Measurements from ENCODE around the gene LENG8. TPM values are rescaled to one million over a fixed set of nuclear protein-coding genes. Genes with fewer than 3 reads are reported as not detected.

LENG8 gene
- total RNA-seq (100 to 1,000 TPM; 166 to 274 TPM), polyA plus RNA-seq (100 to 1,000 TPM in 1 of 2 donors, 10 to 100 TPM in 1; 39.4 to 336 TPM)
- long read RNA-seq, donor 1, partial matches to known transcripts, result 5 of 69 reads
- long read RNA-seq, donor 1, other reads (novel, unspliced or antisense), result 64 of 69 reads
- long read RNA-seq, donor 2, partial matches to known transcripts, result 13 of 62 reads
- long read RNA-seq, donor 2, other reads (novel, unspliced or antisense), result 48 of 62 reads

DNA sequence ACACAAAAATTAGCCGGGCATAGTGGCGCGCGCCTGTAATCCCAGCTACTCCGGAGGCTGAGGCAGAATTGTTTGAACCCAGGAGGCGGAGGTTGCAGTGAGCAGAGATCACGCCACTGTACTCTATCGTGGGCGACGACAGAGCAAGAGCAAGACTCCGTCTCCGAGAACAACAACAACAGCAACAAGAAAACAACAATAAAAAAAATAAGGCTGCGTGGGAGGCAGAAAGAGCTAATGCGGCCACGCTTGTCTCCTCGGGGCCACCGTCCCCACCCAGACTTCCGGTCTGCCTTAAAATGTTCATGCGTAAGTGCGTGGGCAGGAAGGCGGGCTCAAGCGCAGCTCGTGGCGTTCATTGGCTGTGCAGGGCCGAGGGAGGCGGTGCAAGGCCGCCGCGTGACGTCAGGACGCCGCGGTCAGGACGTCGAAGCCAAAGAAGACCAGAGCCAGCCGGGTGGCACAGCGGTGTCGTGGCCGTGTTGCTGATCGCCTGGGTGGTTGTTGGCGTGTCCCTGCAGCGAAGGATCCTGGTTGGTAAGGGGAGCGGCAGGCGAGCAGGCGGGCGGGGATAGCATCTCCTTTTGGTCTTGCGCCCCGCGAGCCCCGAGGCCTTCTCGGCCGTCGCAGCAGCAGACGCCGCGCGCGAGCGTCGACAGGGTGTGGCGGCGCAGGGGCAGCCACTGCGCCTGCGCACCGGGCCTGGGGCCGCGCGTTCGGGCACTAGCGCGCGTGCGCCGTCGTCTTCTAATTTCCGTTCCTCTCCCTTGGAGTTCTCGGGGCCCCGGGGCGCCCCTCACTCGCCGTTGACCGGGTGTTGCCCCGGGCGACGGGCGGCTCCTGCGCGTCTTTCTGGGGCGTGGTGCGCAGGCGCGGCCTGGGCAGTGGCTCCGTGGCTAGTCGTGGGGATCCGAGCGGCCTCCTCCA lies at the start of gene LENG8:
TSS of gene LENG8 (plus strand) at position 426 of the 927 bp plus-strand sequence. CDS start 2,146 bp downstream, outside the sequence.
- Histone ChIP-seq H3K27ac (ENCODE audit: low read depth in 1 of 2, low read length in 2 of 2) (peak within 1 kb of the TSS; percentile 25 to 95), H3K9me3 (ENCODE audit: control insufficient read depth, low read length) (no peaks in the 10 kb centered on the region), H3K27me3 (ENCODE audit: control insufficient read depth in 1 of 2, insufficient read depth in 2 of 2, low read length in 1 of 2) (no peaks in the 10 kb centered on the region), H3K4me1 (ENCODE audit: control insufficient read depth in 1 of 2, insufficient read depth in 2 of 2, low read length in 2 of 2) (no peaks in the 10 kb centered on the region), H3K36me3 (ENCODE audit: control insufficient read depth in 1 of 2, insufficient read depth in 2 of 2, low read length in 1 of 2) (peaks cover 3 to 12% of the 10 kb centered on the region in 2 donors), H3K4me3 (ENCODE audit: low read length in 2 of 2) (peak within 1 kb of the TSS; percentile 70 to 92)
- intact Hi-C loops (cut with DNase I), result loop anchor here in 1 of 2 donors (1.0 to 10.0 kb wide), 2 partner anchors 14 to 584 kb away; partner anchors contain the start of genes LENG9 and MYADM
- WGBS, 2 donors, result 0% methylated on average over 79 to 96 of the region's 96 CpGs
- peak; percentile 98 for ATAC-seq (ENCODE audit: low FRiP score)
- peak; percentile 99 for DNase-seq

DNA sequence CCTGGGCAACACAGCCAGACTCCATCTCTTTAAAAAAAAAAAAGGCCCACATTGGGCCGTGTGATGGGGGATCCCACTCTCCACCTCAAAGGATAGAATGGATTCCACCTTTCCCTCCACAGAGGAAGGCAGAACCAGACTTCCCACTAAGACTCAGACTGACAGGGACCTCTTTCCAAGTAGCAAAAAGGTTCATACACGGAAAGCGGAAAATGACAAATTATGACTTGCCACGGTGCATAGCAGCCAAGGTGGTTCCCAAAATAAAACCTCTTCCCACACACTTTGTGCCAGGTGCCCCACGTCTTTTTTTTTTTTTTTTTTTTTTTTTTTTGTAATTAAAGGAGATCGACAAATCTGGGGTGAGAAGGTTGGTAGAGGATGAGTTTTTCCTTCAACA lies 48.1 kb upstream of the LENG8 start:
- intact Hi-C loops (cut with DNase I), result no loop called here

GRCh38 chr19:54403054-54403453 lies 45.9 kb upstream of the LENG8 start:
- Histone ChIP-seq H3K36me3 (ENCODE audit: control insufficient read depth in 1 of 2, insufficient read depth in 2 of 2, low read length in 1 of 2) (no peaks in the 10 kb centered on the region), H3K4me3 (ENCODE audit: low read length in 2 of 2) (no peak overlapping the region), H3K9me3 (ENCODE audit: control insufficient read depth, low read length) (peaks cover 1% of the 10 kb centered on the region), H3K4me1 (ENCODE audit: control insufficient read depth in 1 of 2, insufficient read depth in 2 of 2, low read length in 2 of 2) (no peaks in the 10 kb centered on the region), H3K27ac (ENCODE audit: low read depth in 1 of 2, low read length in 2 of 2) (no peak overlapping the region), H3K27me3 (ENCODE audit: control insufficient read depth in 1 of 2, insufficient read depth in 2 of 2, low read length in 1 of 2) (no peaks in the 10 kb centered on the region)
- no peak for ATAC-seq (ENCODE audit: low FRiP score)
- intact Hi-C loops (cut with DNase I), result no loop called here
- WGBS, 2 donors, result 83 to 90% methylated on average over 8 of the region's 8 CpGs
- DNase-seq, result peak in 1 of 2 donors; percentile 43

More for the DNA sequence above, 48.1 kb upstream of the LENG8 start:
- no peaks in the 10 kb centered on the region for H3K36me3 ChIP-seq (ENCODE audit: control insufficient read depth in 1 of 2, insufficient read depth in 2 of 2, low read length in 1 of 2)
- no peak overlapping the region for H3K27ac ChIP-seq (ENCODE audit: low read depth in 1 of 2, low read length in 2 of 2)
- H3K4me3 ChIP-seq (ENCODE audit: low read length in 2 of 2), result no peak overlapping the region
- no peak for DNase-seq
- ATAC-seq (ENCODE audit: low FRiP score), result no peak
- H3K4me1 ChIP-seq (ENCODE audit: control insufficient read depth in 1 of 2, insufficient read depth in 2 of 2, low read length in 2 of 2), result no peaks in the 10 kb centered on the region
- no peaks in the 10 kb centered on the region for H3K27me3 ChIP-seq (ENCODE audit: control insufficient read depth in 1 of 2, insufficient read depth in 2 of 2, low read length in 1 of 2)
- 65 to 69% methylated on average over 6 of the region's 6 CpGs for WGBS, 2 donors
- H3K9me3 ChIP-seq (ENCODE audit: control insufficient read depth, low read length), result peaks cover 1% of the 10 kb centered on the region

DNA sequence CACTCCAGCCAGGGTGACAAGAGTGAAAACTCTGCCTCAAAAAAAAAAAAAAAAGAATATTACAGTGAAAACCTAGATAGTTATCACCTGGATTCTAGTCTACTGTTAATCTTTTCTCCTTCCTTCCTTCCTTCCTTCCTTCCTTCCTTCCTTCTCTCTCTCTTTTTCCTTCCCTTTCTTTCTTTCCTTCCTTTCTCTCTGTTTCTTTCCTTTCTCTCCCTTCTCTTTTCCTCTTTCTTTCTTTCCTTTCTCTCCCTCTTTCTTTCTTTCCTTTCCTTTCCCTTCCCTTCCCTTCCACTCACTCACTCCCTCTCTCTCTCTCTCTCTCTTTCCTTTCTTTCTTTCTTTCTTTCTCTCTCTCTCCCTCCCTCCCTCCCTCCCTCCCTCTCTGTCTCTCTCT lies 43.4 kb upstream of the LENG8 start:
- no peaks in the 10 kb centered on the region for H3K27me3 ChIP-seq (ENCODE audit: control insufficient read depth in 1 of 2, insufficient read depth in 2 of 2, low read length in 1 of 2)
- no peaks in the 10 kb centered on the region for H3K36me3 ChIP-seq (ENCODE audit: control insufficient read depth in 1 of 2, insufficient read depth in 2 of 2, low read length in 1 of 2)
- DNase-seq (no peak), ATAC-seq (ENCODE audit: low FRiP score) (no peak)
- no peak overlapping the region for H3K27ac ChIP-seq (ENCODE audit: low read depth in 1 of 2, low read length in 2 of 2)
- no peak overlapping the region for H3K4me3 ChIP-seq (ENCODE audit: low read length in 2 of 2)
- no peaks in the 10 kb centered on the region for H3K9me3 ChIP-seq (ENCODE audit: control insufficient read depth, low read length)
- intact Hi-C loops (cut with DNase I), result no loop called here
- H3K4me1 ChIP-seq (ENCODE audit: control insufficient read depth in 1 of 2, insufficient read depth in 2 of 2, low read length in 2 of 2), result no peaks in the 10 kb centered on the region

DNA sequence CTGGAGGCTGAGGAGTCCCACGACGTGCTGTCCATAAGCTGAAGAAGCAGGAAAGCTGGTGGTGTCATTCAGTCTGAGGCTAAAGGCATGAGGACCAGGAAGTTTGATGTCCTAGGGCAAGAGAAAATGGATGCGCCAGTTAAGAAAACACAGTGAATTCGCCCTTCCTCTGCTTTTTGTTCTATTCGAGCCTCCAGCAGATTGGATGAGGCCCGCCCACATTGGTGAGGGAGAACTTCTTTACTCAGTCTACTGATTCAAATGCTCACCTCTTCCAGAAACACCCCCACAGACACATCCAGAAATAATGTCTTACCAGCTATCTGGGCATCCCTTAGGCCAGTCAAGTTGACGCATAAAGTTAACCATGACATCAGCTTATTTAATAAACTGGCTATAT lies 41.2 kb upstream of the LENG8 start:
- 84 to 85% methylated on average over 7 of the region's 7 CpGs for WGBS, 2 donors
- intact Hi-C loops (cut with DNase I), result no loop called here
- ATAC-seq (ENCODE audit: low FRiP score) (no peak), DNase-seq (no peak)
- Histone ChIP-seq H3K4me3 (ENCODE audit: low read length in 2 of 2) (no peak overlapping the region), H3K27ac (ENCODE audit: low read depth in 1 of 2, low read length in 2 of 2) (no peak overlapping the region), H3K27me3 (ENCODE audit: control insufficient read depth in 1 of 2, insufficient read depth in 2 of 2, low read length in 1 of 2) (no peaks in the 10 kb centered on the region), H3K36me3 (ENCODE audit: control insufficient read depth in 1 of 2, insufficient read depth in 2 of 2, low read length in 1 of 2) (no peaks in the 10 kb centered on the region), H3K9me3 (ENCODE audit: control insufficient read depth, low read length) (no peaks in the 10 kb centered on the region), H3K4me1 (ENCODE audit: control insufficient read depth in 1 of 2, insufficient read depth in 2 of 2, low read length in 2 of 2) (no peaks in the 10 kb centered on the region)

GRCh38 chr19:54408456-54409026 lies 40.5 kb upstream of the LENG8 start:
- no peak for DNase-seq
- no peak for ATAC-seq (ENCODE audit: low FRiP score)
- intact Hi-C loops (cut with DNase I), result no loop called here
- no peaks in the 10 kb centered on the region for H3K9me3 ChIP-seq (ENCODE audit: control insufficient read depth, low read length)
- H3K36me3 ChIP-seq (ENCODE audit: control insufficient read depth in 1 of 2, insufficient read depth in 2 of 2, low read length in 1 of 2), result no peaks in the 10 kb centered on the region
- H3K27ac ChIP-seq (ENCODE audit: low read depth in 1 of 2, low read length in 2 of 2), result no peak overlapping the region
- no peaks in the 10 kb centered on the region for H3K4me1 ChIP-seq (ENCODE audit: control insufficient read depth in 1 of 2, insufficient read depth in 2 of 2, low read length in 2 of 2)
- WGBS, 2 donors, result 70 to 81% methylated on average over 9 of the region's 9 CpGs
- H3K4me3 ChIP-seq (ENCODE audit: low read length in 2 of 2), result no peak overlapping the region
- no peaks in the 10 kb centered on the region for H3K27me3 ChIP-seq (ENCODE audit: control insufficient read depth in 1 of 2, insufficient read depth in 2 of 2, low read length in 1 of 2)

- H3K4me1 ChIP-seq (ENCODE audit: control insufficient read depth in 1 of 2, insufficient read depth in 2 of 2, low read length in 2 of 2), result no peaks in the 10 kb centered on the region
- no peaks in the 10 kb centered on the region for H3K27me3 ChIP-seq (ENCODE audit: control insufficient read depth in 1 of 2, insufficient read depth in 2 of 2, low read length in 1 of 2)
- H3K36me3 ChIP-seq (ENCODE audit: control insufficient read depth in 1 of 2, insufficient read depth in 2 of 2, low read length in 1 of 2), result no peaks in the 10 kb centered on the region
- ATAC-seq (ENCODE audit: low FRiP score) (no peak), DNase-seq (no peak)
- intact Hi-C loops (cut with DNase I), result no loop called here
- H3K9me3 ChIP-seq (ENCODE audit: control insufficient read depth, low read length), result no peaks in the 10 kb centered on the region
- no peak overlapping the region for H3K4me3 ChIP-seq (ENCODE audit: low read length in 2 of 2)
- H3K27ac ChIP-seq (ENCODE audit: low read depth in 1 of 2, low read length in 2 of 2), result no peak overlapping the region
Observed at GRCh38 chr19:54411033-54411432, 38.0 kb upstream of the LENG8 start.

DNA sequence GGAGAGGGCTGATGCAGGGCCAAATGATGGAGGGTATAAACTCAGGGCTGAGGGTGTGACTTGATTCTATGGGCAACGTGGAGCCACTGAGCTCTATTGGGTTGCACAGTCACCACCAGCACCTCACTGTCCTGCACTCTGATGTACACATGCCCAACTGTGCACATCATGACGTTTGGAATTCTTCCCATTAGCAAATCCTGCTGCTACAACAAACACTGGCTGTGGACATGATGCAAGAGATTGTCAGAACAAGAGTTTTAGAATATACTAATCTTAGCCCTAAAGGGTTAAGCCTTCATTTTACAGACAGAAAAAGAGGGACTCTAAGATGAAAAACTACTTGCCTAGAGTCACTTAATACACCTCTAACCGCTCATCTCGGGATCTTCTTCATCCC lies 36.1 kb upstream of the LENG8 start:
- no peak overlapping the region for H3K27ac ChIP-seq (ENCODE audit: low read depth in 1 of 2, low read length in 2 of 2)
- intact Hi-C loops (cut with DNase I), result no loop called here

More for the DNA sequence above, 36.1 kb upstream of the LENG8 start:
- Histone ChIP-seq H3K4me3 (ENCODE audit: low read length in 2 of 2) (no peak overlapping the region), H3K27me3 (ENCODE audit: control insufficient read depth in 1 of 2, insufficient read depth in 2 of 2, low read length in 1 of 2) (no peaks in the 10 kb centered on the region), H3K4me1 (ENCODE audit: control insufficient read depth in 1 of 2, insufficient read depth in 2 of 2, low read length in 2 of 2) (no peaks in the 10 kb centered on the region), H3K36me3 (ENCODE audit: control insufficient read depth in 1 of 2, insufficient read depth in 2 of 2, low read length in 1 of 2) (no peaks in the 10 kb centered on the region), H3K9me3 (ENCODE audit: control insufficient read depth, low read length) (no peaks in the 10 kb centered on the region)
- 75 to 77% methylated on average over 4 of the region's 4 CpGs for WGBS, 2 donors
- ATAC-seq (ENCODE audit: low FRiP score), result no peak
- DNase-seq, result no peak
